DMS114 treated with DMSO at 0.1 percent for 48 hours (cell line): ENCODE measurements around the gene SAP25.

ENCODE experiments used
- DNase-seq: peaks from one replicate; lab custom pipeline; 2025; ENCODE audit not compliant: unreplicated experiment; lab: John Stamatoyannopoulos, UW

The SAP25 gene

GRCh38 chr7:100573691-100574361 is at the start of gene SAP25:
Gene SAP25 (minus strand): TSS chr7:100573900. CDS start chr7:100573742, 158 bp downstream.
- no peak for DNase-seq

DNA sequence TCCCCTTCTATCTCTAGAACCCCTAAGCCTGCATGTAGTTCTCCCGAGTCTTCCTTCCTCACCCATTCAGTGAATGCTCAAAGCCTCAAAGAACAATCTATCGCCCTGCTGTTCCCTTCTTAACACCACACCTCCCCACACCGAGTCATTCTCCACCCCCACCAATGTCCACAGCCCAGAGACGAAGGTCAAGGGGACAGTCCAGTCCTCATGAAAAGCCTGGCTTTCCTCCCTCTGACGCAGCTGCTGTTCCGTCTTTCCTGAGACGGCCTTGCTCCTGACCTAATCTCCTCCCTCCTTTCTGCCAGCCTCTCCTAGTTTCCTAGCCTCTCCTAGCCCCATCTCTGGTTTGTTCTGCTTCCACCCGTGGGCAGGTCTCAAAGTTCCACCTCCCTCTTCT is 47.9 kb upstream of the SAP25 start:
- DNase-seq, result no peak

DNA sequence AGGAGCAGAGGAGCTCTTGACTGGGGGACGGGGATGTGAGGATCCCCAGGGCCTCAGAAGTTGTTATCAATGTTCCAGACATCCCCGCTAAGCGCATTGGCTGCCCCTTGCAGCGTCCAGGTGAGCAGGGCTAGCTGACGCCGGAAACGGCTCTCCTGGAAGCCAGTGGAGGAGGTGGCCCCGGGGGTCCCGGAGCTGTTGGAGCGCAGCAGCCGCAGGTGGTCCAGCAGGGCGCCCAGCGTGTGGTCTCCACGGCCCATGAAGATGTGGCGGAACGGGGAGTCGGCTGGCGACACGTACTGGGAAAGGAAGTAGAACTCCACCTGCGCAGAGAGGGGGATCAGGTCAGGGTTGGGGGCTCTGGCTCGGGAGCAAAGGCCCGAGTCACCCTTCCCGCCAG is 47.1 kb upstream of the SAP25 start:
- DNase-seq, result no peak

- DNase-seq, result no peak
Measured at GRCh38 chr7:100620239-100620638, 46.5 kb upstream of the SAP25 start.

- no peak for DNase-seq
Measured at GRCh38 chr7:100614308-100614861, 40.7 kb upstream of the SAP25 start.

DNA sequence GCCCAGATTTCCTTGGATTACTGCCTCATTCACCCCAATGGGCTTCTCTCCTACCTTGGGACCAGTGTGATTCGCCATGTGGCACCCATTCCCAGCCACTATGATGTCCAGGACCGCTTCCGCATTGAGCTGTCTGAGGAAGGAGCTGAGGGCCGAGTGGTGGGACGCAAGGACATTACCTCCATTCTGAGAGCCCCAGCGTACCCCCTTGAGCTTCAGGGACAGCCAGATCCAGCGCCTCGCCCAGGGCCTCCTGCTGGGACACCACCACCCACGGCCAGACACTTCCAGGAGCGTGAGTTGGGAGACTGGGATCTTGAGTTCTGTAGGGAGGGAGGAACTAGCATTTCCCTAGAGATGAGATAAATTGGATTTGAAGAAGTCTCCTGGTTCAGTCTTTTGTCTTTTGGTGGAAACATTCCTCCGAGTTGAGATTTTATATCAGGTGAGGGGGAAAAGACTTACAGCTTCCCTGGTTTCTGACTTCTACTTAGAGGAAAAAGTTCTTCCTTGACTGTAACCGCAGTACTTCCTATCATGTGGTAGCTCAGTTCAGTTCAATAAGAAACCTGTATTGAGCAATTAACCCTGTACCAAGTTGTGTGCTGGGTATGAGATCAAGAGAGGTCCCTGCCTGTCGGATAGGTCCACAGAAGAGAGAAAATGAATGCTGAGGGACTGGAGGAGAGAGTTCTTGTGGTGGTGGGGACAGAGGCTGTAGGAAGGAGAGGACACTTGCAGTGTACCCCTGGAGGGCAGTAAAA is 39.9 kb upstream of the SAP25 start:
- no peak for DNase-seq

DNA sequence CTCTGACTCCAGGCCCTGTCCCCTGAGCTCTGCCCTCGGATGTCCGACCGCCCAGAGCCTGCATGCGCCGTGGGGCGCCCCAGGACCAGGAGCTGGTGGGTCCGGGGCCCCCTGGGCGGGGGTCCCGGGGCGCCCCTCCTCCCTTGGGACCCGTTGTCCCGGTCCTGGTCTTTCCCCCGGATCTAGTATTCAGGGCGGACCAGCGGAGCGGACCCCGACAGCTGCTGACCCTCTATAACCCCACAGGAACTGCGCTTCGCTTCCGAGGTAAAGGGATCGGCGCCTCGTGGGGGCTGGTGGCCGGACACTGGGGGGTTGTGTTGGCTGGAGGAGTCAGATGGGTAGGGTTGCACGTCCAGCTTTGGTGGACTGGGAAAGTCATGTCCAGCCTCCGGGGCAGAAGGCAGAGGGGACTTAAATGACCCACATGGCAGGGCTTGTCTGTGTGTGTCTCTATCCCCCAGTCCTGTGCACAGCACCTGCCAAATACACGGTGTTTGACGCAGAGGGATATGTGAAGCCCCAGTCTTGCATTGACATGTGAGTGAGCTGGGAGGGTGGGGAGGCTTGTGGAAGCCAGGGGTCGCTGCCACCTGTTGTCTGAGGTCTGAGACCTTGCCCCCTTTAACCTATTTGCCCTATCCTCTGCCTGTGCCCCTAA is 39.2 kb upstream of the SAP25 start:
- DNase-seq, result no peak

GRCh38 chr7:100611983-100612729 is 38.5 kb upstream of the SAP25 start, which contains the start of gene MOSPD3:
Gene MOSPD3 (plus strand): TSS chr7:100612540. CDS start chr7:100612792, 252 bp downstream.
- peak; percentile 98 for DNase-seq

DNA sequence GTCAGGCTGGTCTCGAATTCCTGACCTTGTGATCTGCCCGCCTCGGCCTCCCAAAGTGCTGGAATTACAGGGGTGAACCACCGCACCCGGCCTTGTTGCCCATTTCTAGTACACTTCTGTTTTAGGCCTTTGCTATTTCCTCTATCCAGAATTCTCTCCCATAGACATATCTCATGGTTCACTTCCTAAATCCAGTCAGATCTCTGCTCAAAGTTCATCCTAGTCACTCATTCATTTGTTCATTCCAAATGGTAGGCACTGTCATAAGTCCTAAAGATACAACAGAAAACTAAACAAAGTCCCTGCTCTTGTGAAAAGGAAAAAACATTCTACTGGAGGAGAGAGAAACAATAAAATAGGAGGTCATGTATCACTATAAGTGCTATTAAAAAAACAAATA is 36.3 kb upstream of the SAP25 start:
- no peak for DNase-seq

GRCh38 chr7:100607111-100607510 is 33.4 kb upstream of the SAP25 start:
- no peak for DNase-seq

GRCh38 chr7:100606313-100606712 is 32.6 kb upstream of the SAP25 start:
- no peak for DNase-seq

- DNase-seq, result no peak
Measured at GRCh38 chr7:100604976-100605911, 31.5 kb upstream of the SAP25 start.

DNA sequence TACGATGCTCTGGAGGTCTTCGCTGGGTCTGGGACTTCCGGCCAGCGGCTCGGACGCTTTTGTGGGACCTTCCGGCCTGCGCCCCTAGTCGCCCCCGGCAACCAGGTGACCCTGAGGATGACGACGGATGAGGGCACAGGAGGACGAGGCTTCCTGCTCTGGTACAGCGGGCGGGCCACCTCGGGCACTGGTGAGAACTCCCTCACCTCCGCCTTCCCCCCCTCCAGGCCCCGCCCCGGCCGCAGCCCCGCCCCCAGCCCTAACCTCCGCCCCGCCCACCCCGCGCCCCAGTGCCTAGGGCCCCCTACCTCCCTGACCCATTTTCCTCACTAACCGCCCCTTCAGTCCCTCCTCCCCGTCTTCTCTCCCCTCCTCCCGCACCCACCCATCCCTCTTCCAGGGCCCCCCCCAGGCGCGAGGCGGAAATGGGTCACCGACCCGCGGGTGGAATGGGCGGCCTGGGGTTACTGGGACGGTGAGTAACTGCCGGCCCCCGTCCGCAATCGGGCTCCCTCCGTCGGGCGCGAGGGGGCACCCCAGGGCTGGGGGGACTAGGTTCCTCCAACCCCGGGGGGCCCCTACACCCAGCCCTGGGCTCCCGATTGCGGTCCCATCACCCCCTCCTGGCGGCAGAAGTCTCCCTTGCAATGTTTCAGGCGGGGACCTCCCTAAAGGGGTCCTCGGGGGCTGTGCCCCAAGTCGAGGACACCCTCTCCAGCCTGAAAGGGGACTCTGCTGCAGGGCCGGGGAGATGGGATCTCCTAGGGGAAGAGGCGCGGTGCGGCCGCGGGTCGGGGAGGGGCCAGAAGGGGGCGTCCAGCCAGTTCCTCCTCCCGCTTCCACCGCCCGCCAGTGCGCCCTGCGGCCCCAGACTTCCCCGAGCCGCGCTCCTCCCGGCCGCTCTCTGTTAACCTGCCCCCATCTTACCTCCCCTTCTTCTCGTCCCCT is 30.6 kb upstream of the SAP25 start:
- peak; percentile 43 for DNase-seq

DNA sequence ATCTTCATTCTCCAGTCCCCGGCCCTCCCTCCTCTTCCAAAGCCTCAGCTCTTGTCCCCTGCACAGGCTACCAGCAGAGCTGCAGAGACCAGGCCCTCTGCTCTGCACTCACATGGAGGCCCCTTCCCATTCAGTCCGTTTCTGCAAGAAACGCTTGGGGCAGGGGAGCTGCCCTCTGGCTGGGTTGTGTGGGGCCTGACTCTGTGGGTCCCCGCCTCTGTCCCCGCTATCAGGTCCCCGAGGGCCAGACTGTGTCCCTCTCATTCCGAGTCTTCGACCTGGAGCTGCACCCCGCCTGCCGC is 30.0 kb upstream of the SAP25 start:
- no peak for DNase-seq

DNA sequence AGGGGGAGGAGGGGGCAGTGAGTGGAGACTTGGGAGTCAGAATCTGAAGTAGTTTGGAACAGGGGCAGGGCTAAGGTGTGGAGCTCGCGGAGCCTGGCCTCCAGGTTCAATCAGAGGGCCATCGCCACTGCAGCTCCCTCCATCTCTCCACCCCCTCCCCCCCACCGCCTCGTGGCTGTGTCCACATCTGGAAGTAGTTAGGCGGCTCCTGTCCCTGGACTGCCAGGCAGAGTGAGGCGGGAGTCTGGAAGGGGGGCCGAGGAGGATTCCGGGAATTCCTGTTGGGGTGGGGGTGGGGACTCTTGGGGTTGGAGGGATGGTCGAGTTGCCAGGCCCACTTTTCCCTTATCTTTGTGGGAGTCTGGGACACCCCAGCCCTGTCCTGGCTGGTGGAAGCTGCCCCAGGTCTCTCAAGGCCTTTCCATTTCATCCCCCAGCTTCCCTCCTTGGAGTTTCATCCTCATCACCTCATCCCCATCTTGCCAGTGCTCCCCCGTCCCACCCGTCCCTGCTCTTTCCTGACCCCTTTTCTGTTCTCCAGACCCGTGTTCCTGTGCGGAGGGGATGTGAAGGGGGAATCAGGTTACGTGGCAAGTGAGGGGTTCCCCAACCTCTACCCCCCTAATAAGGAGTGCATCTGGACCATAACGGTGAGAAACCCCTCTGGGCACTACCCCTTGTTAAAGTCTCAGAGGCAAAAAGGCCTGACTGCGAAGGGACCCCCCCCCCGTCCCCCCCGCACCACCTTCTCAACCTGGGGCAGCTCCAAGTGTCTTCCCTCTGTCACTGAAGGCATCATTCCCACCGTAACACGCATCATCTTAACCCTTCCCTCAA is 29.4 kb upstream of the SAP25 start:
- peak; percentile 14 for DNase-seq

DNA sequence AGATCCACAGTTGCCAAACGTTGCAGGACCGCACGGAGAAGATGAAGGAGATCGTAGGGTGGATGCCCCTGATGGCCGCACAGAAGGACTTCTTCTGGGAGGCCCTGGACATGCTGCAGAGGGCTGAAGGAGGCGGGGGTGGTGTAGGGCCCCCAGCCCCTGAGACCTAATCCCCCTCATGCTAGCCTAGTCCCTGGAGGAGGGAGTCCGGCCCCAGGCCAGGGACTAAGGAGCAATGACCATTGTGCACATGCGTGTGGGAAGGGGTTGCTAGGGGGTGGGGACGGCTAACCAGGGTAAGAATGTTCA is 27.0 kb upstream of the SAP25 start:
- DNase-seq, result no peak

DNA sequence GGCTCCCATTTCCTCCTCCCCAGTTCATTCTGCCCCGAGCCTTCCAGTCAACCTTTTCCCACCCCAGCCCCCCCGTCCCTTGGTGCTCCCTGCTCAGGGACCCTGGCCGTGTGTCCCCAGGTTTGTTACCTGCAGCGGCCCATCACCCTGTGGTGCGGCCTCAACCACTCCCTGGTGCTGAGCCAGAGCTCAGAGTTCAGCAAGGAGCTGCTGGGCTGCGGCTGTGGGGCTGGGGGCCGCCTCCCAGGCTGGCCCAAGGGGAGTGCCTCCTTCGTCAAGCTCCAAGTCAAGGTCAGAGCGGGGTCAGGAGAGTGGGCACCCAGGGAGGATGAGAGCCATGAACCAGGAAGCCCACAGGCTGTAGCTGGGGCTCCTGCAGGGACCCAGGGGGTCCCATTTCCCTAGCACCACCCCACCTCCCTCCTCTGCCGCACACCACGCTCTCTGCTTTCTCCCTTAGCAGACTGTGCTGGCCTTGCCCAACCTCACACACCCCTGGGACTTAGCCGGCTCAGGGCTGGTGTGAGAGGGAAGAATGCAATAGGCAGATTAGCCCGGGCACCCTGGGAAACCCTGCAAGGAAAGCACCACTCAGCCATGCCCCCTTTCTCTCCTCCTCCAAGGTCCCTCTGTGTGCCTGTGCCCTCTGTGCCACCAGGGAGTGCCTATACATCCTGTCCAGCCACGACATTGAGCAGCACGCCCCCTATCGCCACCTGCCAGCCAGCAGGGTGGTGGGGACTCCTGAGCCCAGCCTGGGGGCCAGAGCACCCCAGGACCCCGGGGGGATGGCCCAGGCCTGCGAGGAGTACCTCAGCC is 26.4 kb upstream of the SAP25 start:
- DNase-seq, result no peak
